HepG2 (cell line): ENCODE data around the gene SMURF2. TPM values are rescaled to one million over a fixed set of nuclear protein-coding genes. Genes with fewer than 3 reads are reported as not detected.

ENCODE experiments used
- ARNT ChIP-seq: fragments of 450-650 bp; IDR thresholded peaks from 2 replicates; pipeline ENCODE4 v1.6.1; 2017
- BRCA1 ChIP-seq: sonication (generic); formaldehyde crosslinking; IDR thresholded peaks from 2 replicates; pipeline ENCODE4 v1.4.0; 2020; ENCODE audit warnings: missing genetic modification reagents
- HES4 ChIP-seq: sonication (generic); formaldehyde crosslinking; IDR thresholded peaks from 2 replicates; pipeline ENCODE4 v1.9.0; 2021; ENCODE audit warnings: mild to moderate bottlenecking, missing genetic modification reagents, borderline replicate concordance
- KLF13 ChIP-seq: sonication (generic); formaldehyde crosslinking; IDR thresholded peaks from 2 replicates; pipeline ENCODE4 v1.4.0; 2020; ENCODE audit warnings: mild to moderate bottlenecking, missing genetic modification reagents
- PAF1 ChIP-seq: IDR thresholded peaks from 2 replicates; pipeline ENCODE4 v1.6.1; 2016; ENCODE audit warnings: missing genetic modification reagents, missing compliant biosample characterization
- SIX4 ChIP-seq: sonication (generic); formaldehyde crosslinking; IDR thresholded peaks from 2 replicates; pipeline ENCODE4 v1.4.0; 2020; ENCODE audit warnings: missing genetic modification reagents
- SKI ChIP-seq: fragments of 450-650 bp; IDR thresholded peaks from one replicate; pipeline ENCODE4 v1.6.1; 2018; ENCODE audit warnings: mild to moderate bottlenecking; ENCODE audit not compliant: partially characterized antibody
- ZNF34 ChIP-seq: sonication (generic); formaldehyde crosslinking; IDR thresholded peaks from 2 replicates; pipeline ENCODE4 v1.4.0; 2020; ENCODE audit warnings: mild to moderate bottlenecking, missing genetic modification reagents, borderline replicate concordance
- polyA plus RNA-seq, 8 experiments: library from polyadenylated mRNA; depleted of rRNA in 3 of 8; stranded (reverse) in 7 of 8; unstranded in 1 of 8; fragments of >200 nt; fragmentation: Illumina TruSeq in 4 of 8; extraction: Trizol in 4 of 8; gene quantifications; 2 replicates each; pipeline versions ENCODE4 v1.2.1 to v1.2.3, GENCODE V29; 2011 to 2016; ENCODE audit warnings: low read depth in 4 of 8, missing spikeins in 1 of 8, mixed read lengths in 1 of 8; ENCODE audit not compliant: insufficient read depth in 1 of 8
- total RNA-seq, 5 experiments: library from RNA; depleted of rRNA; stranded (reverse); fragments of >200 nt; fragmentation: Illumina TruSeq; extraction: Trizol; gene quantifications; 2 replicates each; pipeline ENCODE4 v1.2.3, GENCODE V29; 2016; ENCODE audit warnings: low read depth in 1 of 5
- TF ChIP-seq, protein P1 (sequence below): IDR thresholded peaks from 2 replicates; pipeline ENCODE4 v1.4.0; 2020; ENCODE audit warnings: mild to moderate bottlenecking, missing genetic modification reagents
- TF ChIP-seq, protein P2 (sequence below): sonication (generic); formaldehyde crosslinking; IDR thresholded peaks from 2 replicates; pipeline ENCODE4 v1.4.0; 2020; ENCODE audit warnings: low read depth, missing genetic modification reagents
- TF ChIP-seq, protein P3 (sequence below): sonication (generic); formaldehyde crosslinking; IDR thresholded peaks from 2 replicates; pipeline ENCODE4 v1.4.0; 2020; ENCODE audit warnings: missing genetic modification reagents, borderline replicate concordance
- TF ChIP-seq, protein P4 (sequence below): sonication (generic); formaldehyde crosslinking; IDR thresholded peaks from 2 replicates; pipeline ENCODE4 v1.4.0; 2020; ENCODE audit warnings: missing genetic modification reagents

SMURF2 gene
- total and polyA plus RNA-seq, 2 of the 13 experiments (the other 11 are each of a cell fraction or from before 2014, with no cell fraction given), result 14.9 to 24.3 TPM

DNA sequence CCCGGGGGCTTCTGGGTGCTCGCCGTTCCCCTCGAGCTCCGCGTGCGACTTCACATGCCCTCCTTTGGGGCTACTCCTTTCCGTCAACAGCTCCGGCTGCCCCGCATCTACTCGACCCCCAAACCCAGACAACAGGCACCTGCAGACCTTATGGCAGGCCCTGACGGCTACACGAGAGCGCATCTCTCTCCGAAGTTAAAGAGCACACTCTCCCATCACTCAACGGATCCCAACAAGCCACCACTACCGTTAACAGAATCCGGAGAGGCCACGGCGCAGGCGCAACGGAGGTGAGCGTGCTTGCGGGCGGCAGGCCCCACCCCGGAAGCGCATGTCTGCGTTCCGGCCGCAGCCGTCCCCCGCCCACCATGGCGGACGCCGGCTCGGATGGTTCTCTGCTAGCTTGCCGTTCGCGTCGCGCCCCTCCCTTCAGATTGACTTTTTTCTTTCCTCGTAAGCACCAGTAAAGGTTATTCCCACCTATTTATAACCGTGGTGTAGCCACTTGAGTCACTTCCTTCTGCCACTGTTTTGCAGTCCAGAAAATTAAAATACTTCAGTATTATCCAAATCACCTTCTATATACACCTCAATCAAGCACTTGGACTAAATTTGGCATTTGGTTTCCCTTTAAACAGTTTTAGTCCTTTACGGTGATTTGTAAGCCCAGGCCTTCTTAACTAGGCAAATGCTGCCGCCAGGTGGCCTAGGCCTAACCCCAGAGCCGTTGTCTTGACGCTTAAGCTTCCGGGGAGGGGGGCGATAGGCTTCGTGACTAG is 165.1 kb downstream of the SMURF2 start, which contains the start of gene POLG2 (continued):
- TF ChIP-seq, protein P1, sequence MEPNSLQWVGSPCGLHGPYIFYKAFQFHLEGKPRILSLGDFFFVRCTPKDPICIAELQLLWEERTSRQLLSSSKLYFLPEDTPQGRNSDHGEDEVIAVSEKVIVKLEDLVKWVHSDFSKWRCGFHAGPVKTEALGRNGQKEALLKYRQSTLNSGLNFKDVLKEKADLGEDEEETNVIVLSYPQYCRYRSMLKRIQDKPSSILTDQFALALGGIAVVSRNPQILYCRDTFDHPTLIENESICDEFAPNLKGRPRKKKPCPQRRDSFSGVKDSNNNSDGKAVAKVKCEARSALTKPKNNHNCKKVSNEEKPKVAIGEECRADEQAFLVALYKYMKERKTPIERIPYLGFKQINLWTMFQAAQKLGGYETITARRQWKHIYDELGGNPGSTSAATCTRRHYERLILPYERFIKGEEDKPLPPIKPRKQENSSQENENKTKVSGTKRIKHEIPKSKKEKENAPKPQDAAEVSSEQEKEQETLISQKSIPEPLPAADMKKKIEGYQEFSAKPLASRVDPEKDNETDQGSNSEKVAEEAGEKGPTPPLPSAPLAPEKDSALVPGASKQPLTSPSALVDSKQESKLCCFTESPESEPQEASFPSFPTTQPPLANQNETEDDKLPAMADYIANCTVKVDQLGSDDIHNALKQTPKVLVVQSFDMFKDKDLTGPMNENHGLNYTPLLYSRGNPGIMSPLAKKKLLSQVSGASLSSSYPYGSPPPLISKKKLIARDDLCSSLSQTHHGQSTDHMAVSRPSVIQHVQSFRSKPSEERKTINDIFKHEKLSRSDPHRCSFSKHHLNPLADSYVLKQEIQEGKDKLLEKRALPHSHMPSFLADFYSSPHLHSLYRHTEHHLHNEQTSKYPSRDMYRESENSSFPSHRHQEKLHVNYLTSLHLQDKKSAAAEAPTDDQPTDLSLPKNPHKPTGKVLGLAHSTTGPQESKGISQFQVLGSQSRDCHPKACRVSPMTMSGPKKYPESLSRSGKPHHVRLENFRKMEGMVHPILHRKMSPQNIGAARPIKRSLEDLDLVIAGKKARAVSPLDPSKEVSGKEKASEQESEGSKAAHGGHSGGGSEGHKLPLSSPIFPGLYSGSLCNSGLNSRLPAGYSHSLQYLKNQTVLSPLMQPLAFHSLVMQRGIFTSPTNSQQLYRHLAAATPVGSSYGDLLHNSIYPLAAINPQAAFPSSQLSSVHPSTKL (CRISPR knock-in tag), result peak; percentile 68
- peak; percentile 51; the same call in 1 of the 2 replicates for TF ChIP-seq SIX4 (CRISPR knock-in tag)
- 0 out of 2 replicates have a peak, but pooled peaks have one; percentile 53 for TF ChIP-seq KLF13 (CRISPR knock-in tag)
- no peak for TF ChIP-seq ARNT
- TF ChIP-seq SKI, result no peak
- TF ChIP-seq, protein P2, sequence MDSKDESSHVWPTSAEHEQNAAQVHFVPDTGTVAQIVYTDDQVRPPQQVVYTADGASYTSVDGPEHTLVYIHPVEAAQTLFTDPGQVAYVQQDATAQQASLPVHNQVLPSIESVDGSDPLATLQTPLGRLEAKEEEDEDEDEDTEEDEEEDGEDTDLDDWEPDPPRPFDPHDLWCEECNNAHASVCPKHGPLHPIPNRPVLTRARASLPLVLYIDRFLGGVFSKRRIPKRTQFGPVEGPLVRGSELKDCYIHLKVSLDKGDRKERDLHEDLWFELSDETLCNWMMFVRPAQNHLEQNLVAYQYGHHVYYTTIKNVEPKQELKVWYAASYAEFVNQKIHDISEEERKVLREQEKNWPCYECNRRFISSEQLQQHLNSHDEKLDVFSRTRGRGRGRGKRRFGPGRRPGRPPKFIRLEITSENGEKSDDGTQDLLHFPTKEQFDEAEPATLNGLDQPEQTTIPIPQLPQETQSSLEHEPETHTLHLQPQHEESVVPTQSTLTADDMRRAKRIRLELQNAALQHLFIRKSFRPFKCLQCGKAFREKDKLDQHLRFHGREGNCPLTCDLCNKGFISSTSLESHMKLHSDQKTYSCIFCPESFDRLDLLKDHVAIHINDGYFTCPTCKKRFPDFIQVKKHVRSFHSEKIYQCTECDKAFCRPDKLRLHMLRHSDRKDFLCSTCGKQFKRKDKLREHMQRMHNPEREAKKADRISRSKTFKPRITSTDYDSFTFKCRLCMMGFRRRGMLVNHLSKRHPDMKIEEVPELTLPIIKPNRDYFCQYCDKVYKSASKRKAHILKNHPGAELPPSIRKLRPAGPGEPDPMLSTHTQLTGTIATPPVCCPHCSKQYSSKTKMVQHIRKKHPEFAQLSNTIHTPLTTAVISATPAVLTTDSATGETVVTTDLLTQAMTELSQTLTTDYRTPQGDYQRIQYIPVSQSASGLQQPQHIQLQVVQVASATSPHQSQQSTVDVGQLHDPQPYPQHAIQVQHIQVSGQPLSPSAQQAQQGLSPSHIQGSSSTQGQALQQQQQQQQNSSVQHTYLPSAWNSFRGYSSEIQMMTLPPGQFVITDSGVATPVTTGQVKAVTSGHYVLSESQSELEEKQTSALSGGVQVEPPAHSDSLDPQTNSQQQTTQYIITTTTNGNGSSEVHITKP (CRISPR knock-in tag), result peak; percentile 32; the same call in 1 of the 2 replicates
- peak; percentile 27; the same call in 1 of the 2 replicates for TF ChIP-seq BRCA1 (CRISPR knock-in tag)
- peak; percentile 70 for TF ChIP-seq HES4 (CRISPR knock-in tag)
- TF ChIP-seq ZNF34 (CRISPR knock-in tag), result peak; percentile 87; the same call in 1 of the 2 replicates
- TF ChIP-seq PAF1 (CRISPR knock-in tag), result peak; percentile 98
- TF ChIP-seq, protein P3, sequence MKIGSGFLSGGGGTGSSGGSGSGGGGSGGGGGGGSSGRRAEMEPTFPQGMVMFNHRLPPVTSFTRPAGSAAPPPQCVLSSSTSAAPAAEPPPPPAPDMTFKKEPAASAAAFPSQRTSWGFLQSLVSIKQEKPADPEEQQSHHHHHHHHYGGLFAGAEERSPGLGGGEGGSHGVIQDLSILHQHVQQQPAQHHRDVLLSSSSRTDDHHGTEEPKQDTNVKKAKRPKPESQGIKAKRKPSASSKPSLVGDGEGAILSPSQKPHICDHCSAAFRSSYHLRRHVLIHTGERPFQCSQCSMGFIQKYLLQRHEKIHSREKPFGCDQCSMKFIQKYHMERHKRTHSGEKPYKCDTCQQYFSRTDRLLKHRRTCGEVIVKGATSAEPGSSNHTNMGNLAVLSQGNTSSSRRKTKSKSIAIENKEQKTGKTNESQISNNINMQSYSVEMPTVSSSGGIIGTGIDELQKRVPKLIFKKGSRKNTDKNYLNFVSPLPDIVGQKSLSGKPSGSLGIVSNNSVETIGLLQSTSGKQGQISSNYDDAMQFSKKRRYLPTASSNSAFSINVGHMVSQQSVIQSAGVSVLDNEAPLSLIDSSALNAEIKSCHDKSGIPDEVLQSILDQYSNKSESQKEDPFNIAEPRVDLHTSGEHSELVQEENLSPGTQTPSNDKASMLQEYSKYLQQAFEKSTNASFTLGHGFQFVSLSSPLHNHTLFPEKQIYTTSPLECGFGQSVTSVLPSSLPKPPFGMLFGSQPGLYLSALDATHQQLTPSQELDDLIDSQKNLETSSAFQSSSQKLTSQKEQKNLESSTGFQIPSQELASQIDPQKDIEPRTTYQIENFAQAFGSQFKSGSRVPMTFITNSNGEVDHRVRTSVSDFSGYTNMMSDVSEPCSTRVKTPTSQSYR (CRISPR knock-in tag), result 0 out of 2 replicates have a peak, but pooled peaks have one; percentile 15
- TF ChIP-seq, protein P4, sequence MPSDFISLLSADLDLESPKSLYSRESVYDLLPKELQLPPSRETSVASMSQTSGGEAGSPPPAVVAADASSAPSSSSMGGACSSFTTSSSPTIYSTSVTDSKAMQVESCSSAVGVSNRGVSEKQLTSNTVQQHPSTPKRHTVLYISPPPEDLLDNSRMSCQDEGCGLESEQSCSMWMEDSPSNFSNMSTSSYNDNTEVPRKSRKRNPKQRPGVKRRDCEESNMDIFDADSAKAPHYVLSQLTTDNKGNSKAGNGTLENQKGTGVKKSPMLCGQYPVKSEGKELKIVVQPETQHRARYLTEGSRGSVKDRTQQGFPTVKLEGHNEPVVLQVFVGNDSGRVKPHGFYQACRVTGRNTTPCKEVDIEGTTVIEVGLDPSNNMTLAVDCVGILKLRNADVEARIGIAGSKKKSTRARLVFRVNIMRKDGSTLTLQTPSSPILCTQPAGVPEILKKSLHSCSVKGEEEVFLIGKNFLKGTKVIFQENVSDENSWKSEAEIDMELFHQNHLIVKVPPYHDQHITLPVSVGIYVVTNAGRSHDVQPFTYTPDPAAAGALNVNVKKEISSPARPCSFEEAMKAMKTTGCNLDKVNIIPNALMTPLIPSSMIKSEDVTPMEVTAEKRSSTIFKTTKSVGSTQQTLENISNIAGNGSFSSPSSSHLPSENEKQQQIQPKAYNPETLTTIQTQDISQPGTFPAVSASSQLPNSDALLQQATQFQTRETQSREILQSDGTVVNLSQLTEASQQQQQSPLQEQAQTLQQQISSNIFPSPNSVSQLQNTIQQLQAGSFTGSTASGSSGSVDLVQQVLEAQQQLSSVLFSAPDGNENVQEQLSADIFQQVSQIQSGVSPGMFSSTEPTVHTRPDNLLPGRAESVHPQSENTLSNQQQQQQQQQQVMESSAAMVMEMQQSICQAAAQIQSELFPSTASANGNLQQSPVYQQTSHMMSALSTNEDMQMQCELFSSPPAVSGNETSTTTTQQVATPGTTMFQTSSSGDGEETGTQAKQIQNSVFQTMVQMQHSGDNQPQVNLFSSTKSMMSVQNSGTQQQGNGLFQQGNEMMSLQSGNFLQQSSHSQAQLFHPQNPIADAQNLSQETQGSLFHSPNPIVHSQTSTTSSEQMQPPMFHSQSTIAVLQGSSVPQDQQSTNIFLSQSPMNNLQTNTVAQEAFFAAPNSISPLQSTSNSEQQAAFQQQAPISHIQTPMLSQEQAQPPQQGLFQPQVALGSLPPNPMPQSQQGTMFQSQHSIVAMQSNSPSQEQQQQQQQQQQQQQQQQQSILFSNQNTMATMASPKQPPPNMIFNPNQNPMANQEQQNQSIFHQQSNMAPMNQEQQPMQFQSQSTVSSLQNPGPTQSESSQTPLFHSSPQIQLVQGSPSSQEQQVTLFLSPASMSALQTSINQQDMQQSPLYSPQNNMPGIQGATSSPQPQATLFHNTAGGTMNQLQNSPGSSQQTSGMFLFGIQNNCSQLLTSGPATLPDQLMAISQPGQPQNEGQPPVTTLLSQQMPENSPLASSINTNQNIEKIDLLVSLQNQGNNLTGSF (CRISPR knock-in tag), result no peak; the same call in 1 of the 2 replicates
